SH-SY5Y (cell line): ENCODE measurements around the gene RBBP6.

ENCODE experiments used
- GATA2 ChIP-seq: IDR thresholded peaks from 2 replicates; pipeline ENCODE4 v1.6.1; 2011; ENCODE audit warnings: mild to moderate bottlenecking, low read depth, low read length
- GATA3 ChIP-seq: IDR thresholded peaks from 2 replicates; pipeline ENCODE4 v1.6.1; 2011; ENCODE audit warnings: low read depth, mild to moderate bottlenecking, low read length, moderate library complexity

GRCh38 chr16:24536671-24537070, 2.7 kb upstream of the RBBP6 start:
- TF ChIP-seq GATA3 (no peak), GATA2 (no peak)
